Inferior parietal cortex (tissue), 1 donor: ENCODE measurements around the gene MASP2.
"Not testable (repeated sequence)": the region's sequence is repeated elsewhere in the genome, so short reads cannot be mapped to it uniquely, and the experiment has no call there.

Experiments used
- DNase-seq: peaks from one replicate; pipeline ENCODE4 v3.0.0-alpha.2; 2016; ENCODE audit errors: extremely low spot score

Gene MASP2

GRCh38 chr1:10990828-10991227 lies 56.2 kb downstream of the MASP2 start:
- DNase-seq: no peak

GRCh38 chr1:10989920-10990516 lies 57.0 kb downstream of the MASP2 start:
- DNase-seq: not testable (repeated sequence)

- no peak for DNase-seq
Measured at GRCh38 chr1:10989095-10989494, 57.9 kb downstream of the MASP2 start.

- DNase-seq: no peak
Measured at GRCh38 chr1:10987840-10988417, 59.1 kb downstream of the MASP2 start.

GRCh38 chr1:10986525-10986890 lies 60.5 kb downstream of the MASP2 start:
- DNase-seq: no peak

- peak; percentile 79 for DNase-seq
Measured at GRCh38 chr1:10980841-10981727, 66.0 kb downstream of the MASP2 start.

GRCh38 chr1:10980094-10980577 lies 66.9 kb downstream of the MASP2 start:
- peak; percentile 77 for DNase-seq

GRCh38 chr1:10979483-10979920 lies 67.5 kb downstream of the MASP2 start:
- DNase-seq: peak; percentile 81

GRCh38 chr1:10978719-10979118 lies 68.3 kb downstream of the MASP2 start:
- DNase-seq: no peak
